ENCODE results near the gene DYDC1.

GRCh38 chr10:80380185-80380584 lies 23.6 kb upstream of the DYDC1 start:
- no peak for TF ChIP-seq CTCF (IDR thresholded peaks at IDR 0.05; ENCODE audit: low read depth, low read length, missing input control)
- no peak for TF ChIP-seq TAF1 (conservative IDR thresholded peaks at IDR 0.05)
- no peak for TF ChIP-seq RAD21 (IDR thresholded peaks at IDR 0.05)
- TF ChIP-seq GABPA (IDR thresholded peaks at IDR 0.05 in 1 of 2, conservative IDR thresholded peaks at IDR 0.05 in 1 of 2) = no peak
- TF ChIP-seq JUND (IDR thresholded peaks at IDR 0.05) = no peak
- TF ChIP-seq, protein P1, sequence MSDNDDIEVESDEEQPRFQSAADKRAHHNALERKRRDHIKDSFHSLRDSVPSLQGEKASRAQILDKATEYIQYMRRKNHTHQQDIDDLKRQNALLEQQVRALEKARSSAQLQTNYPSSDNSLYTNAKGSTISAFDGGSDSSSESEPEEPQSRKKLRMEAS (IDR thresholded peaks at IDR 0.05) = no peak
- TF ChIP-seq, protein P2, sequence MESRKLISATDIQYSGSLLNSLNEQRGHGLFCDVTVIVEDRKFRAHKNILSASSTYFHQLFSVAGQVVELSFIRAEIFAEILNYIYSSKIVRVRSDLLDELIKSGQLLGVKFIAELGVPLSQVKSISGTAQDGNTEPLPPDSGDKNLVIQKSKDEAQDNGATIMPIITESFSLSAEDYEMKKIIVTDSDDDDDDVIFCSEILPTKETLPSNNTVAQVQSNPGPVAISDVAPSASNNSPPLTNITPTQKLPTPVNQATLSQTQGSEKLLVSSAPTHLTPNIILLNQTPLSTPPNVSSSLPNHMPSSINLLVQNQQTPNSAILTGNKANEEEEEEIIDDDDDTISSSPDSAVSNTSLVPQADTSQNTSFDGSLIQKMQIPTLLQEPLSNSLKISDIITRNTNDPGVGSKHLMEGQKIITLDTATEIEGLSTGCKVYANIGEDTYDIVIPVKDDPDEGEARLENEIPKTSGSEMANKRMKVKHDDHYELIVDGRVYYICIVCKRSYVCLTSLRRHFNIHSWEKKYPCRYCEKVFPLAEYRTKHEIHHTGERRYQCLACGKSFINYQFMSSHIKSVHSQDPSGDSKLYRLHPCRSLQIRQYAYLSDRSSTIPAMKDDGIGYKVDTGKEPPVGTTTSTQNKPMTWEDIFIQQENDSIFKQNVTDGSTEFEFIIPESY (IDR thresholded peaks at IDR 0.05) = no peak
- TF ChIP-seq, protein P3, sequence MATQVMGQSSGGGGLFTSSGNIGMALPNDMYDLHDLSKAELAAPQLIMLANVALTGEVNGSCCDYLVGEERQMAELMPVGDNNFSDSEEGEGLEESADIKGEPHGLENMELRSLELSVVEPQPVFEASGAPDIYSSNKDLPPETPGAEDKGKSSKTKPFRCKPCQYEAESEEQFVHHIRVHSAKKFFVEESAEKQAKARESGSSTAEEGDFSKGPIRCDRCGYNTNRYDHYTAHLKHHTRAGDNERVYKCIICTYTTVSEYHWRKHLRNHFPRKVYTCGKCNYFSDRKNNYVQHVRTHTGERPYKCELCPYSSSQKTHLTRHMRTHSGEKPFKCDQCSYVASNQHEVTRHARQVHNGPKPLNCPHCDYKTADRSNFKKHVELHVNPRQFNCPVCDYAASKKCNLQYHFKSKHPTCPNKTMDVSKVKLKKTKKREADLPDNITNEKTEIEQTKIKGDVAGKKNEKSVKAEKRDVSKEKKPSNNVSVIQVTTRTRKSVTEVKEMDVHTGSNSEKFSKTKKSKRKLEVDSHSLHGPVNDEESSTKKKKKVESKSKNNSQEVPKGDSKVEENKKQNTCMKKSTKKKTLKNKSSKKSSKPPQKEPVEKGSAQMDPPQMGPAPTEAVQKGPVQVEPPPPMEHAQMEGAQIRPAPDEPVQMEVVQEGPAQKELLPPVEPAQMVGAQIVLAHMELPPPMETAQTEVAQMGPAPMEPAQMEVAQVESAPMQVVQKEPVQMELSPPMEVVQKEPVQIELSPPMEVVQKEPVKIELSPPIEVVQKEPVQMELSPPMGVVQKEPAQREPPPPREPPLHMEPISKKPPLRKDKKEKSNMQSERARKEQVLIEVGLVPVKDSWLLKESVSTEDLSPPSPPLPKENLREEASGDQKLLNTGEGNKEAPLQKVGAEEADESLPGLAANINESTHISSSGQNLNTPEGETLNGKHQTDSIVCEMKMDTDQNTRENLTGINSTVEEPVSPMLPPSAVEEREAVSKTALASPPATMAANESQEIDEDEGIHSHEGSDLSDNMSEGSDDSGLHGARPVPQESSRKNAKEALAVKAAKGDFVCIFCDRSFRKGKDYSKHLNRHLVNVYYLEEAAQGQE (IDR thresholded peaks at IDR 0.05) = no peak
- no peak for TF ChIP-seq EGR1 (IDR thresholded peaks at IDR 0.05; ENCODE audit: low read depth in 2 of 2)
- no peak for TF ChIP-seq NR2F2 (IDR thresholded peaks at IDR 0.05)
- TF ChIP-seq SP1 (IDR thresholded peaks at IDR 0.05) = no peak
- TF ChIP-seq YY1 (IDR thresholded peaks at IDR 0.05) = no peak
- no peak for TF ChIP-seq FOXA2 (IDR thresholded peaks at IDR 0.05)
- TF ChIP-seq HNF4A (conservative IDR thresholded peaks at IDR 0.05) = no peak
